Left forelimb (tissue), 1 donor: ENCODE data around the gene TRMT112.

ENCODE experiments used
- DNase-seq: peaks from one replicate; pipeline ENCODE4 v3.0.0-alpha.2; 2018; ENCODE audit warnings: low spot score

TRMT112 gene

DNA sequence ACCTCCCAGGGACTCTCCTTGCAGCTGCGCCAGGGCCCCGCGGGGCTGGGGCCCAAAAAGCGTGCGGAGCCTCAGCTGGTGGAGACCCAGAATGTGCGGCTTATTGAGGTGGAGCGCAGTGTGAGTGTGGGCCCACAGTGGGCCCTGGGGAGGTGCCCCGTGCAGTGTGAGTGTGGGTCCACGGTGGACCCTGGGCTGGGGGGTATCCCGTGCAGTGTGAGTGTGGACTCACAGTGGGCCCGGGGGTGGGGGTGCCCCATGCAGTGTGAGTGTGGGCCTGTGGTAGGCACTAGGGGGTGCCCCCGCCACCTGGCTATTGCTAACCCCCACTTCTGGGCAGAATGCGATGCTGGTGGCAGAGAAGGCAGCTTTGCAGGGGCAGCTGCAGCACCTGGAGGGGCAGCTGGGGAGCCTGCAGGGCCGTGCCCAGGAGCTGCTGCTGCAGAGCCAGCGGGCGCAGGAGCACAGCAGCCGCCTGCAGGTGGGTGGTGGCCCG, 33.8 kb upstream of the TRMT112 start:
- DNase-seq, result no peak

DNA sequence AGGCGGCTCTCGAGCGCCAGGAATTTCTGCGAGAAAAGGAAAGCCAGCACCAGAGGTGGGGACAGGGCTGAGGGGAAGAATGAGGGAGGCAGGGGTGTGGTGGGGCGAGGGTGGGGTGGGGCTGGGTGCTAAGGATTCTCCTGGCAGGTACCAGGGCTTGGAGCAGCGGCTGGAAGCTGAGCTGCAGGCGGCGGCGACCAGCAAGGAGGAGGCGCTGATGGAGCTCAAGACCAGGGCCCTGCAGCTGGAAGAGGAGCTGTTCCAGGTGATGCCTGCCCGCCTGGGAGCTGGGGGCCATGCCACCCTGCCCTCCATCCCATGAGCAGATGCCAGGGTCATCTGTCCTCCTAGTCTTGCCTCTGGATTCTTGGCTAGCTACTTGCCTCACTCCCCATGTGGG, 32.0 kb upstream of the TRMT112 start:
- DNase-seq, result no peak

DNA sequence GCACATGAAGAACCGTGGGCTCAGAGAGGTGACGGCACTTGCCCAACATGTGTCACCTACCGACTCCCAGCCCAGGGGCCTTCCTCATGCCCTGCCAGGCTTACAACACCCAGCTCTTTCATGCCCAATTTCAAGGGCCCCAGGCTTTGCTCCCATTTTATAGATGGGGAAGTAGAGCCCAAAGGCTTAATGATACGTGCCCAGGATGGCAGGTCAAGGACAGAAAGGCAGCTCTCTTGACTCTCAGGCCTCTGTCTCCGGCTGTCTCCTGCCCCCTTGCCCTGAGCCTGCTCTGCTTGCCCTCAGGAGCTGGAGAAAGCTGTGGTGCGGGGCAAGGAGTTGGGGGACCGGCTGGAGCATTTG, 31.6 kb upstream of the TRMT112 start:
- DNase-seq, result no peak

- peak; percentile 63 for DNase-seq
Observed at GRCh38 chr11:64348383-64349024, 31.1 kb upstream of the TRMT112 start.

DNA sequence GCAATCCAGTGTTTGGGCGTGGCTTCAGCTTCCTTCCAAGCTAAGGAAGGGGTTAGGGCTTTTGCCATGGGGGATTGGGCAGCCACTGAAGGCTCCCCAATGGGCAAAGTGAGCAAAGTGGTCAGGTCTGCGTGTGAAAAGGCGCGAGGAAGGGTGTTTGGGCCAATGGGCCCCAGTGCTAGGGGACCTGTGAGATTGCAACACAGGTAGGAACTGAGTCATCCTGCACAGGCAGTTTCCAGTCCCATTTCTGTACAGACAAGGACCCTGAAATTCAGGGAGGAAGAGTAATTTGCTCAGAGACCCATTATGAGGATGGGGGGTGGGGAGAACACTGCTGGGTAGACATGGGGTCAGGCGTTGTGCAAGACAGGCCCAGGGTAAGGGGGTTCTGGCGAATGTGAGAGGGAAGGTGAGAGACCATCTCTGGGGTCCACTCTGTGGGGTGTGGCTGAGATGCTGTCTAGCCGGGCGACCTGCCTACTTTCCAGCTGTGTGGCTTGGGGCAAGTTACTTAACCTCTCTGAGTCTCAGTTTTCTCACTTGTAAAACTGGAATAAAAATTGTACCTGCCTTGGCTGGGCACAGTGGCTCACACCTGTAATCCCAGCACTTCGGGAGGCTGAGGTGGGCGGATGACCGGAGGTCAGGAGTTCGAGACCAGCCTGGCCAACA, 30.0 kb upstream of the TRMT112 start:
- no peak for DNase-seq

DNA sequence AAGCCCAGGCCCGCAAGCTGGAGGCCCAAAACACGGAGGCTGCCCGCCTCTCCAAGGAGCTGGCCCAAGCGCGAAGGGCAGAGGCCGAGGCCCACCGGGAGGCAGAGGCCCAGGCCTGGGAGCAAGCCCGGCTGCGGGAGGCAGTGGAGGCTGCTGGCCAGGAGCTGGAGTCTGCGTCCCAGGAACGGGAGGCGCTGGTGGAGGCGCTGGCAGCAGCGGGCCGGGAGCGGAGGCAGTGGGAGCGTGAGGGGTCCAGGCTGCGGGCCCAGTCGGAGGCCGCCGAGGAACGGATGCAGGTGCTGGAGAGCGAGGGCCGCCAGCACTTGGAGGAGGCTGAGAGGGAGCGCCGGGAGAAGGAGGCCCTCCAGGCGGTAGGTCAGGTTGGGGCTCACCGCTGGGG, 27.4 kb upstream of the TRMT112 start:
- DNase-seq, result no peak

DNA sequence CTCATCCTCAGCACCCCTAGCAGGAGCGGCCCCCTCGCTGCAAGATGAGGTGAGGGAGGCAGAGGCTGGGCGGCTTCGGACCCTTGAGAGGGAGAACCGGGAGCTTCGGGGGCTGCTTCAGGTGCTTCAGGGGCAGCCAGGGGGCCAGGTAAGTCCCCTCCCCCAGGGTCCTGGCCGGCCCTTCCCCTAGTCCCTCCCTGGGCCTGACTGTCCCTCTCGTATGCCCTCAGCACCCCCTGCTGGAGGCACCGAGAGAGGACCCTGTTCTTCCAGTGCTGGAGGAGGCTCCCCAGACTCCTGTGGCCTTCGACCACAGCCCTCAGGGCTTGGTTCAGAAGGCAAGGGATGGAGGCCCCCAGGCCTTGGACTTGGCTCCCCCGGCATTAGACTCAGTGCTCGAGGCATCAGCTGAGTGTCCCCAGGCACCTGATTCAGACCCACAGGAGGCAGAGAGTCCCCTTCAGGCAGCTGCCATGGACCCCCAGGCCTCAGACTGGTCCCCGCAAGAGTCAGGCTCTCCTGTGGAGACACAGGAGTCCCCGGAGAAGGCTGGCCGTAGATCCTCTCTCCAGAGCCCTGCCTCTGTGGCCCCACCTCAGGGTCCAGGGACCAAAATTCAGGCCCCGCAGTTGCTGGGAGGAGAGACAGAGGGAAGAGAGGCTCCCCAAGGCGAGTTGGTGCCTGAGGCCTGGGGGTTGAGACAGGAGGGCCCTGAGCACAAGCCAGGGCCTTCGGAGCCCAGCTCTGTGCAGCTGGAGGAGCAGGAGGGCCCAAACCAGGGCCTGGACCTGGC, 26.6 kb upstream of the TRMT112 start:
- DNase-seq, result no peak

GRCh38 chr11:64342869-64343745, 25.7 kb upstream of the TRMT112 start:
- DNase-seq, result no peak

DNA sequence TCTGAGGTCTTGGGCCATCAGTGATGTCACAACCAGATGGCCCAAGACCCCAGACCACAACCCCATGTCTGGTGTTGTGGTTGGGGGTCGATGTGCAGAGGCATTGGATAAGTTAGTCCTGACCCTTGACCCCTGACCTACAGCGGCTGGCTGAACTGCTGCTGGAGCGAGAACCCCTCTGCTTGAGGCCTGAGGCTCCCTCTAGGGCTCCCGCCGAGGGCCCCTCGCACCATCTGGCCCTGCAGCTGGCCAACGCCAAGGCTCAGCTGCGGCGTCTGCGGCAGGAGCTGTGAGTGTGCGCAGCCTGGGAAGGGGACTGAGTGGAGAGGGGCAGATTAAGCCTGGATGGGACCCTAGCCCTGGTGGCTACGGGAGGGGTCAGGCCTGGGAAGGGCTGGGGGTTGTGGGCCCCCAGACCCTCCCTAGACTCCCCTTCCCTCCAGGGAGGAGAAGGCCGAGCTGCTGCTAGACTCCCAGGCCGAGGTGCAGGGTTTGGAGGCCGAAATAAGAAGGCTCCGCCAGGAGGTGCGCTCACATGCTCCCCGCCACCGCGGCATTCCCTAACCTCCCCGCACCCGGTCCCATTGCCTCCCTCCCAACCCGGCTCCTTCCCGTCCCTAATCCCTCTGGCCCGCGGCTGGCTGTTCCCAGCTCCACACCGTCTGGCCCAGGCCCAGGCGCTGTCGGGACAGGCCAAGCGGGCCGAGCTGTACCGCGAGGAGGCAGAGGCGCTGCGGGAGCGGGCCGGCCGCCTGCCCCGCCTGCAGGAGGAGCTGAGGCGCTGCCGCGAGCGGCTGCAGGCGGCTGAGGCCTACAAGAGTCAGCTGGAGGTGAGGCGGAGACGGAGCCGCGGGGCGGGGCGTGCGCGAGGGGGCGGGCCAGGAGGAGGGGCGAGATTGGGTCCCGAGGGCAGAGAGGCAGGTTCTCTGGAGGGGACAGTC, 24.8 kb upstream of the TRMT112 start:
- peak; percentile 90 for DNase-seq

- no peak for DNase-seq
Observed at GRCh38 chr11:64341429-64341828, 24.1 kb upstream of the TRMT112 start.

DNA sequence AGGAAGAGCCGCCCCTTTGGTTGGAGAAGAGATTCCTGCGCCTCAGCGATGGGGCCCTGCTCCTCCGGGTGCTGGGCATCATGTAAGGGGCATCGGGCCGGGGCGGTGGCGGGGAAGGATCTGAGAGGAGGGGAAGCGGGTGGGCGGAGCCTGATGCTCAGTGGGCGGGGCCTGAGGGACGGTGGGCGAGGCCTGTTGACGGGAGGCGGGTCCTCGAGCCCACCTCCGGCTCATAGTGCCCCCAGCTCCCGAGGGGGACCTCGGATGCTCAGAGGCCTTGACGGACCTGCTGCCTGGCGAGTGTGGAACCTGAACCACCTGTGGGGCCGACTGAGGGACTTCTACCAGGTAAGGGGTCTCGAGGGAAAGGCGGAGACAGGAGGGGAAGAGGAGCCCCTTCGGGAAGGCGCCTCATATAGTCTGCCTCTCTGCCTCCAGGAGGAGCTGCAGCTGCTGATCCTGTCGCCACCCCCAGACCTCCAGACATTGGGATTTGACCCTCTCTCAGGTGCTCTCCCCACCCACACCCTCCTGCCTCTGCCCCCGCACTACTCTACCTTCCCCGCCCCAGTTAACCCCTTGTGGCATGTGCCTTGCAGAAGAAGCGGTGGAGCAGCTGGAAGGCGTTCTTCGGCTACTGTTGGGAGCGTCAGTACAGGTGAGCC, 23.4 kb upstream of the TRMT112 start:
- DNase-seq, result no peak

DNA sequence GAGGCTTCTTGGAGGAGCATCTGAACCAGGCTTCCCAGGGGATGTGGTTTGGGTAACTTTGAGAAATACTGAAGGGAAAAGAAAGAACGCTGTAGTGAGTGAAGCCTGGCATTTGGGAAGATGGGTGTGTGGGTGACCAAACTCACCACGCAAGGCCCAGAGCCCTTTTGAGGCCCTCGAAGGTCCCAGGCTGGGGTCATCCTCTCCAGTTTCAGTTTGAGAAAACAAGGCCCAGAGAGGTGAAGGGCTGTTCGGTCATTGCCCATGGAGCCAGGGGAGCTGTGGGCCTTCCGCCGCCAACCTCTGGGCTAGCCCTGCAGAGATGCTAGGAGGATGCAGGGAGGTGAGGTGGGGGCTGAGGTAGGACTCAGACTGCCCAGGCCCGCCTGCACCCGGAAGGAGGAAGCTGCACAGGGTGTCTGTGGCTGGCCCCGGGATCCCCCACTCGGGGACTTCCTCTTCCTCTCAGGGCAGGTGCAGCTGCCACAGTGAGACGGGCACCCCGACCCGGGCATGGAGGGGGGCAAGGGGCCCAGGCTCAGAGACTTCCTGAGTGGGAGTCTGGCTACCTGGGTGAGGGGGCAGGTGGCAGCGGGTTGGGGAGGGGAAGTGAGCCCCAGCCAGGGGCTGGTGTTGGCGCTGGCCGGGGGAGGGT, 22.5 kb upstream of the TRMT112 start, which contains the start of gene CCDC88B:
Gene CCDC88B, plus strand, starts transcription at position 451 of the 655 bp plus-strand sequence. Its CDS starts 63 bp downstream, at position 514.
- DNase-seq, result no peak

GRCh38 chr11:64339286-64339685, 21.9 kb upstream of the TRMT112 start:
- DNase-seq, result no peak

- DNase-seq, result no peak
Observed at GRCh38 chr11:64338716-64339115, 21.4 kb upstream of the TRMT112 start.

GRCh38 chr11:64337538-64338249, 20.3 kb upstream of the TRMT112 start:
- DNase-seq, result no peak

- no peak for DNase-seq
Observed at GRCh38 chr11:64334764-64335735, 17.7 kb upstream of the TRMT112 start.

DNA sequence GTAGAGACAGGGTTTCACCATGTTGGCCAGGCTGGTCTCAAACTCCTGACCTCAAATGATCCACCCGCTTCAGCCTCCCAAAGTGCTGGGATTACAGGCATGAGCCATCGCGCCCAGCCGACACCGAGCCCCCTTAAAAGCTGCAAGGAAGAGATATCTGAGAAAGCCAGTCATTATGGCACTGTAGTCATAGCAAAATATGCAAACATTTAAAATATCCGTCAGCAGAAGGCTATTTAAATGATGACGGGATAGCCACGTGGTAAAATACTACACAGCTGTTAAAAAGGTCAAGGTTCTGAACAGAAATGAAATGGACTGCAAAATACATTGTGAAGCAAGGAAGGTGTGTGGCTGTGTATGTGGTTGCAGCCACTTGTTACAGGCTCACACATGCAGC, 16.2 kb upstream of the TRMT112 start:
- DNase-seq, result no peak
